Measurements from ENCODE around the gene TPI1. TPM values are rescaled to one million over a fixed set of nuclear protein-coding genes. Genes with fewer than 3 reads are reported as not detected.

TPI1 gene
- polyA plus RNA-seq, 3 donors, result 446 to 839 (median 764) TPM

DNA sequence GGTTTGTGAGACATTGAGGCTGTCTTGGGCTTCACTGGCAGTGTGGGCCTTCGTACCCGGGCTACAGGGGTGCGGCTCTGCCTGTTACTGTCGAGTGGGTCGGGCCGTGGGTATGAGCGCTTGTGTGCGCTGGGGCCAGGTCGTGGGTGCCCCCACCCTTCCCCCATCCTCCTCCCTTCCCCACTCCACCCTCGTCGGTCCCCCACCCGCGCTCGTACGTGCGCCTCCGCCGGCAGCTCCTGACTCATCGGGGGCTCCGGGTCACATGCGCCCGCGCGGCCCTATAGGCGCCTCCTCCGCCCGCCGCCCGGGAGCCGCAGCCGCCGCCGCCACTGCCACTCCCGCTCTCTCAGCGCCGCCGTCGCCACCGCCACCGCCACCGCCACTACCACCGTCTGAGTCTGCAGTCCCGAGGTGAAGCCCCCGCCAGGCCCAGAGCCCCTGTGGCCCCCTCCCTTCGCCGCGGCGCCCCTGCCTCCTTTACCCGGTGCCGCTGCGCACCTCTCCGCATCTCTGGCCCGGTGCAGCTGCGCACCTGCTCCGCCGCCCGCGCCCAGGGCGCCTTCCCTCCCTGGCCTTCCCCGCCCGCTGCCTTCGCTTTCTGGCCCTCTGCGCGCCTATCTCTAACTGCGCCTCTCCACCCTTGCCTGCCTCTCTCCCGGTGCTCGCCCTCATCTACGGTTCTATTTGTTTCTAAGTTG lies 47.1 kb downstream of the TPI1 start, which contains the start of gene ENO2:
Gene ENO2, plus strand, starts transcription at position 335 of the 701 bp plus-strand sequence. CDS start 1,253 bp downstream, outside the sequence.
- H3K4me1 Mint-ChIP-seq, result peaks cover 18% of the 10 kb centered on the region
- peaks cover 0 to 13% of the 10 kb centered on the region in 2 donors for H3K36me3 Mint-ChIP-seq
- H3K4me1 ChIP-seq (ENCODE audit: control insufficient read depth in 1 of 2, insufficient read depth in 2 of 2, low read length in 2 of 2), result peaks cover 13 to 19% of the 10 kb centered on the region in 2 donors
- H3K4me3 Mint-ChIP-seq, result peak within 1 kb of the TSS; percentile 77 to 95
- H3K4me2 ChIP-seq (replicated peaks; ENCODE audit: extremely low read depth, low read length, poor library complexity, severe bottlenecking), result peak within 1 kb of the TSS; percentile 85
- intact Hi-C loops (cut with micrococcal nuclease), result no loop called here
- peak within 1 kb of the TSS; percentile 27 for H3K9ac ChIP-seq (ENCODE audit: insufficient read depth, low read length, poor library complexity, severe bottlenecking)
- TF ChIP-seq, protein P1, sequence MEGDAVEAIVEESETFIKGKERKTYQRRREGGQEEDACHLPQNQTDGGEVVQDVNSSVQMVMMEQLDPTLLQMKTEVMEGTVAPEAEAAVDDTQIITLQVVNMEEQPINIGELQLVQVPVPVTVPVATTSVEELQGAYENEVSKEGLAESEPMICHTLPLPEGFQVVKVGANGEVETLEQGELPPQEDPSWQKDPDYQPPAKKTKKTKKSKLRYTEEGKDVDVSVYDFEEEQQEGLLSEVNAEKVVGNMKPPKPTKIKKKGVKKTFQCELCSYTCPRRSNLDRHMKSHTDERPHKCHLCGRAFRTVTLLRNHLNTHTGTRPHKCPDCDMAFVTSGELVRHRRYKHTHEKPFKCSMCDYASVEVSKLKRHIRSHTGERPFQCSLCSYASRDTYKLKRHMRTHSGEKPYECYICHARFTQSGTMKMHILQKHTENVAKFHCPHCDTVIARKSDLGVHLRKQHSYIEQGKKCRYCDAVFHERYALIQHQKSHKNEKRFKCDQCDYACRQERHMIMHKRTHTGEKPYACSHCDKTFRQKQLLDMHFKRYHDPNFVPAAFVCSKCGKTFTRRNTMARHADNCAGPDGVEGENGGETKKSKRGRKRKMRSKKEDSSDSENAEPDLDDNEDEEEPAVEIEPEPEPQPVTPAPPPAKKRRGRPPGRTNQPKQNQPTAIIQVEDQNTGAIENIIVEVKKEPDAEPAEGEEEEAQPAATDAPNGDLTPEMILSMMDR (IDR thresholded peaks at IDR 0.05), result no peak
- H4K20me1 ChIP-seq (ENCODE audit: insufficient read depth, low read length), result no peaks in the 10 kb centered on the region
- peaks cover 0 to 10% of the 10 kb centered on the region in 2 donors for H3K9me3 ChIP-seq (replicated peaks in 1 of 2; ENCODE audit: control insufficient read depth in 1 of 2, insufficient read depth in 1 of 2, low read length in 2 of 2)
- H3K9me3 Mint-ChIP-seq, result peaks cover 0 to 9% (median 5%) of the 10 kb centered on the region in 7 donors
- H3K27ac ChIP-seq (ENCODE audit: low read depth in 1 of 2, low read length in 2 of 2), result no peak within 1 kb of the TSS
- H3K36me3 ChIP-seq (replicated peaks in 1 of 2; ENCODE audit: control insufficient read depth in 1 of 2, insufficient read depth in 2 of 2, low read length in 2 of 2), result no peaks in the 10 kb centered on the region
- DNase-seq, result peak; percentile 40 to 68 (median 52)
- H3K27me3 Mint-ChIP-seq (ENCODE audit: low read depth in 3 of 3), result peaks cover 56 to 72% (median 59%) of the 10 kb centered on the region in 3 donors
- H2AFZ ChIP-seq (ENCODE audit: insufficient read depth, low read depth, low read length, poor library complexity, severe bottlenecking), result peak within 1 kb of the TSS; percentile 73
- WGBS (ENCODE audit: insufficient coverage), result under 1% methylated on average over 64 of the region's 68 CpGs
- peak within 1 kb of the TSS; percentile 3 to 73 (median 20) for H3K4me3 ChIP-seq (replicated peaks in 1 of 3; ENCODE audit: low read depth in 2 of 3, low read length in 3 of 3)
- H3K79me2 ChIP-seq (ENCODE audit: insufficient read depth, low read length), result no peaks in the 10 kb centered on the region
- peaks cover 23 to 58% of the 10 kb centered on the region in 2 donors for H3K27me3 ChIP-seq (ENCODE audit: control insufficient read depth in 2 of 2, insufficient read depth in 2 of 2, low read length in 2 of 2)
- peak within 1 kb of the TSS in 3 of 7 donors; percentile 15 to 71 (median 63) for H3K27ac Mint-ChIP-seq

DNA sequence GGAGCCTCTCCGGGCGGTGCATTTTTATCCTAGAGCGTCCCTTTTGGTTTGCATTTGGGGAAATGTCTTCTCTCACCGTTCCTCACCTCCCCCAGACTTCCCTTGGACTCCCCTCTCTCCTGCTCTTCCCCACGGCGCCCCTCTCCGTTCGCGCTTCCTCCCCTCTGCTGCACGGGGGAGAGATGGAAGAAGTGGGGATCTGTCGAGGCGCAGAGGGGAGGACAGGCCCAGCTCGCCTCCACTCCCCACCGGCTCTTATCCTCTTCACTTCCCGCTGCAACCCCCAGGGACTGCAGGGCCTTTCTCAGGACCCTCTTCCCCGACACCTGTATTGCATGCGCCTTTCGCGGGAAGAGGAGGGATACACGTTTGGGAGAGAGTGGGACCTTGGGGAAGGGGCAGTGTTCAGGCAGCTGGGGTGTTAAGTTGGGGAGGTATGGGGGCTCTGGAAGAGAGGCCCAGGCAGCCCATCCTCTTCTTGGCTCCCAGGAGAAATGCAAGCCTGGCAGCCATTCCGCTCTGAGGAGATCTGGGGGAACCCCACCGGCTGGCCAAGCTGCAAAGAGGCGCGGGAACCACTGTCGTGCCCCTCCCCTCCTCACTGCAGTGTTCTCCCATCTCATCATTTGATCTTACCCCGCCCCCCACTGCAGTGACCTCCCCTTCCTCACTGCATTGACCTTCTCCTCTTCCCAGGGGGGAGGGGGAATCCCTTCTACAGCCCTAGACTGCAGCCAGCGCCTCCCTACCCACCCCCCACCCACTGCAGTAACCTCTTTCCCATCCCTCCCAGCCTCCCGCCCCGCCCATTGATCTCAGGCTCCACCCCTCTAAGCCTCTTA lies 47.8 kb downstream of the TPI1 start:
- WGBS (ENCODE audit: insufficient coverage), result 50% methylated on average over 5 of the region's 29 CpGs
- no peaks in the 10 kb centered on the region for H3K79me2 ChIP-seq (ENCODE audit: insufficient read depth, low read length)
- Mint-ChIP-seq H3K4me1 (peaks cover 19% of the 10 kb centered on the region), H3K27ac (peak overlapping the region in 3 of 7 donors; percentile 15 to 71 (median 63)), H3K9me3 (peaks cover 0 to 9% (median 5%) of the 10 kb centered on the region in 7 donors), H3K4me3 (peak overlapping the region; percentile 77 to 95), H3K27me3 (ENCODE audit: low read depth in 3 of 3) (peaks cover 62 to 71% (median 65%) of the 10 kb centered on the region in 3 donors), H3K36me3 (peaks cover 0 to 13% of the 10 kb centered on the region in 2 donors)
- no peaks in the 10 kb centered on the region for H4K20me1 ChIP-seq (ENCODE audit: insufficient read depth, low read length)
- intact Hi-C loops (cut with micrococcal nuclease), result no loop called here
- H3K4me1 ChIP-seq (ENCODE audit: control insufficient read depth in 1 of 2, insufficient read depth in 2 of 2, low read length in 2 of 2), result peaks cover 13 to 19% of the 10 kb centered on the region in 2 donors
- peak overlapping the region; percentile 85 for H3K4me2 ChIP-seq (replicated peaks; ENCODE audit: extremely low read depth, low read length, poor library complexity, severe bottlenecking)
- H3K27ac ChIP-seq (ENCODE audit: low read depth in 1 of 2, low read length in 2 of 2), result no peak overlapping the region
- no peaks in the 10 kb centered on the region for H3K36me3 ChIP-seq (replicated peaks in 1 of 2; ENCODE audit: control insufficient read depth in 1 of 2, insufficient read depth in 2 of 2, low read length in 2 of 2)
- peaks cover 0 to 10% of the 10 kb centered on the region in 2 donors for H3K9me3 ChIP-seq (replicated peaks in 1 of 2; ENCODE audit: control insufficient read depth in 1 of 2, insufficient read depth in 1 of 2, low read length in 2 of 2)
- H3K9ac ChIP-seq (ENCODE audit: insufficient read depth, low read length, poor library complexity, severe bottlenecking), result peak overlapping the region; percentile 2
- H3K4me3 ChIP-seq (replicated peaks in 1 of 3; ENCODE audit: low read depth in 2 of 3, low read length in 3 of 3), result peak overlapping the region in 1 of 3 experiments; percentile 73
- TF ChIP-seq, protein P1 (IDR thresholded peaks at IDR 0.05), result no peak
- H3K27me3 ChIP-seq (ENCODE audit: control insufficient read depth in 2 of 2, insufficient read depth in 2 of 2, low read length in 2 of 2), result peaks cover 23 to 61% of the 10 kb centered on the region in 2 donors
- no peak for DNase-seq
- H2AFZ ChIP-seq (ENCODE audit: insufficient read depth, low read depth, low read length, poor library complexity, severe bottlenecking), result peak overlapping the region; percentile 73

All from CD14-positive monocyte (primary cell).